SKM-1 (cell line): ENCODE measurements around the gene FNDC3A.
A peak's percentile ranks its signal among the peaks of the same experiment; 100 is the strongest.
"Not testable (repeated sequence)": the region's sequence is repeated elsewhere in the genome, so short reads cannot be mapped to it uniquely, and the experiment has no call there.

Source experiments
- DNase-seq: peaks from one replicate; lab custom pipeline; 2025; ENCODE audit not compliant: unreplicated experiment; lab: John Stamatoyannopoulos, UW

FNDC3A gene

DNA sequence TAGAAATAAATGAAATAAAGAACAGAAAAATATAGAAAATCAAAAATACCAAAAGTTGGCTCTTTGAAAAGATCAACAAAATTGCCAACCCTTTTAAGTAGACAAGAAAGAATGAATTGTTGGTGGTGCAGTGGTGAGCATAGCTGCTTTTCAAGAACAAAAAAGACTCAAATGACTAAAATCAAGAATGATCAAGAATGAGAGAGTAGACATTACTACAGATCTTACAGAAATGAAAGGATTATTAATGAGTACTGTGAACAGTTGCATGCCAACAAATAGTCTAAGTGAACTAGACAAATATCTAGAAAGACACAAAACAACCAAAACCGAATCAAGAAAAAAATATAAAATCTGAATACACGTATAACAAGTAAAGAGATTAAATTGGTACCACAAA lies 53.9 kb downstream of the FNDC3A start:
- no peak for DNase-seq

DNA sequence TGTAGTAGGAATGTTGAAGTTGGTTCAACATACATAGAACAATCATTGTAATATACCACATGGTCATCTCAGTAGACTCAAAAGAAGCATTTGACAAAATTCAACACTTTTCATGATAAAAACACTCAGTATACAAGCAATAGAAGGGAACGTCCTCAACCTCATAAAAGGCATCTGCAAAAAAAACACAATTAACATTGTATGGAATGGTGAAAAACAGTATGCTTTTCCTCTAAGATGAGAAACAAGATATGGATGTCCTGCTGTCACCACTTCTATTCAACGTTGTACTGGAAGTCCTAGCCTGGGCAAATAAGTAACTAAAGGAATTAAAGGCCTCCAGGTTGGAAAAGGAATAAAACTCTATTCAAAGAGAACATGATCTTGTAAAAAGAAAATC lies 54.5 kb downstream of the FNDC3A start:
- no peak for DNase-seq

GRCh38 chr13:49040872-49041271 lies 65.2 kb downstream of the FNDC3A start:
- DNase-seq: no peak

GRCh38 chr13:49042476-49042875 lies 66.8 kb downstream of the FNDC3A start:
- no peak for DNase-seq

DNA sequence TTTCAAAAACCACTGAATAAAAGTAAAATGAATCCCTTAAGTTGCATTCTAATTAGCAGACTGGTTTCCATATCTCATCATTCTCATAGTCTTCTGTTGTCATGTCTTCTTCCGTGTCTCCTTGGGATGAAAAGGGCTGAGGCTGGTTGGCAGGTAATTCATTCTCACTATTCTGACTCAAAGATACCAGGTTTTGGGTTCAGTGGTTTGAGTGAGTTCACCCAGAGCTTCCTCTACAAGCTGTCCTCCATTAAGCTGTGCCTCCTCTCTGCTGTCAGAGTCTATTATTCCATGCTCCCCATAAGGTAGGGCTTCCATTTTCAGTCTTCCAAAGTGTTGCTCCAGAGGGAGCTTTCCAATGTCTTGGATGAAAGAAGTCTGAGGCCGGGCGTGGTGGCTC lies 68.3 kb downstream of the FNDC3A start:
- DNase-seq: no peak

DNA sequence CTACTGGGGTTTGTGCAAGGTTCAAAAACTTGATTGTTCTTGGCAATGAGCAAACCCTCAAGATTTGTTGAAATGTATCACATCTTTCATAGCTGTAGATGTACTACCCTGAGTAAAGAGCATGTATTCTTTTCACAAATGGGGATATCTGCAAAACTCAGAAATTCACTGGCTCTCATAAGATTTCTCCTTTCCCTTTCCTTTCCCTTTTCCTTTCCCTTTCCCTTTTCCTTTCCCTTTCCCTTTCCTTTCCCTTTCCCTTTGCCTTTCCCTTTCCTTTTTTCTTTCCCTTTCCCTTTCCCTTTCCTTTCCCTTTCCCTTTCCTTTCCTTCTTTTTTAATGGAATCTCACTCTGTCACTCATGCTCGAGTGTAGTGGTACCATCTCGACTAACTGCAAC lies 69.1 kb downstream of the FNDC3A start:
- DNase-seq: no peak

DNA sequence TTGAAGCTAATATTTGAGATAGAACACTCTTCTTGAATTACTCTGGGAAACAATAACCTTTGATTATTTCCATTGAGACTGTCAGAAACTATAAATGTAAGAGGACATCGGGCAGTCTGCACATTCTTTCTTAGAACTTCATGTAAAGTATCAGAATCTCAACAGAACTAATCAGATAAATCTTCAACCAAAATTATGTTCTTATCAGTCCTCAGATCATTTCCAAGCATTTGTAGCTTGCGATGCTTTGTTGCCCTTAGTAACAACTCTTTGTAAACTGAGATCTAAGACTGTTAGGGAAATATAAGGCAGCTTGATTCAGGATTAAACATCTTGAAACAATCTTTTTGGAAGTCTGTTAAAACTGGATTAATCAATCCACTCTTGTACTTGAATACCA lies 70.3 kb downstream of the FNDC3A start:
- no peak for DNase-seq

GRCh38 chr13:49046519-49046918 lies 70.8 kb downstream of the FNDC3A start:
- DNase-seq: no peak

DNA sequence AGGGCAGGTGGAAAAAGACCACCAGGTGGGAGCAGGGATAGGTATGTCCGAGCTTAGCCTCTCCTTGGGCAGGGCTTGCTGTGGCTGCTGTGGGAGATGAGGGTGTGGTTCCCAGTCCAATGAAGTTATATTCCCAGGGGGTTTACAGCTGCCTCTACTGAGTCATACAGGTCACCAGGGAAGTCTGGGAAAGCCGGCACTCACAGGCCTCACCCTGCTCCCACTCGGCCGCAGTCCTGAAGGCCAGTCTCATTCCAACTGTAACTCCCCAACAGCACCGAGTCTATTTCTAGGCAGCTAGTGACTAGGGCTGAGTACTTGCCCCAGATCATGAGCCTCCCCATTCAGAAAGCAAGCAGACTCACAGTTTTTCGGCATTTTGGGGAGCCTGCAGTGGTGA lies 77.1 kb downstream of the FNDC3A start:
- no peak for DNase-seq

DNA sequence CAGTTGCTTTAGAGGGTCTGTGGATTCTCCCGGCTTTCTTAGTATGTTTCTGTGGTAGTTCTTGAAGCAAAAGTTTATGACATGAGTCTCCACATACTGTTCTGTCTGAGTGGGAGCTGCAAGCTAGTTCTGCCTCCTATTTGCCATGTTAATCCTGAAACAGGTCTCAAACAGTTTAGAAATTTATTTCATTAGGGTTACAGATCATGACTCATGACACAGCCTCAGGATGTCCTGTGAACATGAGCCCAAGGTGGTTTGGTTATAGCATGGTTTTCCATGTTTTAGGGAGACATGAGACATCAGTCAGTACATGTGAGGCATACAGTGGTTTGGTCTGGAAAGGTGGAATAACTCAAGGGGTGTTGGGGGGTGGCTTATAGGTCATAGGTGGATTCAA lies 77.5 kb downstream of the FNDC3A start:
- no peak for DNase-seq

- DNase-seq: no peak
Observed at GRCh38 chr13:49053906-49054305, 78.2 kb downstream of the FNDC3A start.

DNA sequence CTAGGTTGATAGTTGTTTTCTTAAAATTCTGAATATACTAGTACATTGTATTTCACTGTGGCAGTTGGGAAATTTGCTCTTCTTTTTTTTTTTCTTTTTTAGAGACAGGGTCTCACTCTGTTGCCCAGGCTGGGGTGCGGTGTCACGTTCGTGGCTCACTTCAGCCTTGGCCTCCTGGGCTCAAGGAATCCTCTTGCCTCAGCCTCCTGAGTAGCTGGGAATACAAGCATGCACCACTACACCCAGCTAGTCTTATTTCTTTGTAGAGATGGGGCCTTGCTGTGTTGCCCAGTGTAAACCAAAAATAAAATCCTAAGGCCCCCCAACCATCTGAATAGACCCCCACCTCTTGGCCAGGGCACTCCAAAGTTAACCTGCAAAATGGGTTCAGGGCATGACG lies 79.3 kb downstream of the FNDC3A start:
- no peak for DNase-seq

DNA sequence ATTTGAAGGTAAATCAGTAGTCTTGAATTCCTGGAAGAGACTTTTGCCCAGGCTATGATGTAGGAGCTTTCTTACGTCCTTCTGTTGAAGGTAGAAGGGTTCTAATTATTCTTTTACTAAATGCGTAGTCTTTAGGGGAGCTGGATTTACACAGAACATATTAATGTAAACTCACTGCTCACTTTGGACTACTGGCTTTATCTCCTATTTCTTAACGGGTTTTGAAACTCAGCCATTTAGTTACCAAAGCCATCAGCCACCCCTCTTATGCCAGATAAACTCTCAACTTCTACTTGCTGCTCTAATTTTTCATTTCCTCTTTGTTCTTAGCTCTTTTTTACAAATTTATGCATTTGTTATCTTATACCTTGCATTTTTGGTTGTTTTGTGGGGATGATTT lies 81.5 kb downstream of the FNDC3A start:
- DNase-seq: no peak

- DNase-seq: no peak
Observed at GRCh38 chr13:49058761-49059160, 83.0 kb downstream of the FNDC3A start.

- DNase-seq: no peak
Observed at GRCh38 chr13:49060678-49061387, 85.1 kb downstream of the FNDC3A start.

DNA sequence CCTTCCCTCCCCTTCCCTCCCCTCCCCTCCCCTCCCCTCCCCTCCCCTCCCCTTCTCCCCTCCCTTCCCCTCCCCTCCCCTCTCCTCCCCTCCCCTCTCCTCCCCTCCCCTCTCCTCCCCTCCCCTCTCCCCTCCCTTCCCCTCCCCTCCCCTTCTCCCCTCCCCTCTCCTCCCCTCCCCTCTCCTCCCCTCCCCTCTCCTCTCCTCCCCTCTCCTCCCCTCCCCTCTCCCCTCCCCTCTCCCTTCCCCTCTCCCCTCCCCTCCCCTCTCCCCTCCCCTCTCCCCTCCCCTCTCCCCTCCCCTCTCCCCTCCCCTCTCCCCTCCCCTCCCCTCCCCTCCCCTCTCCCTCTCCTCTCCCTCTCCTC lies 85.7 kb downstream of the FNDC3A start:
- DNase-seq: not testable (repeated sequence)

DNA sequence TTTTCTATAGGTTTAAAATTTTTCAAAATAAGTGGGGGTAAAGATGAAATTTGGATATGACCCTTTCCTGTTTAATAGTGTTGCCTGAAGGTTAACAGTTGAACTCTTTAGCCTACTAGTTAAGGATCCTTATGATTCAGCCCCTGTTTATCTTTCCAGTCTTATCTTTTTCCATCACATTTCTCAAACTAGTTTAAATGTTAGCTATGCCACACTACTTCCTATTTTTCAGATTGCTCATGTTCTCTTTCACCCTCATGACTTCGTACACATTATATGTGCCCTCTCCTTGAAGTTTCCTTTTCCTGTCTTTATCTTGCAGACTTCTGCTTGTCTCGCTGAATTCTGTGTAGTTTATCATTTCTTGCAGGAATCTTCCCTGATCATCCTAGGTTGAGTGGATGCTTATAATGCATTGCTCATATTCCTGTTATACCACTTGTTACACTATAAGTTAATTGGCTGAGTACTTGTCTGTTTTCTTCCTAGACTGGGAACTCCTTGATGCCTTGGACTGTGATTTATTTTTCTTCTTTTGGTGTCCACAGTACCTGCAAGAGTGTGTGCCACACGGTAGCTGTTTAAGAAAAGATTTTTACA lies 86.7 kb downstream of the FNDC3A start:
- peak; percentile 12 for DNase-seq

- DNase-seq: no peak
Observed at GRCh38 chr13:49063011-49063410, 87.3 kb downstream of the FNDC3A start.

DNA sequence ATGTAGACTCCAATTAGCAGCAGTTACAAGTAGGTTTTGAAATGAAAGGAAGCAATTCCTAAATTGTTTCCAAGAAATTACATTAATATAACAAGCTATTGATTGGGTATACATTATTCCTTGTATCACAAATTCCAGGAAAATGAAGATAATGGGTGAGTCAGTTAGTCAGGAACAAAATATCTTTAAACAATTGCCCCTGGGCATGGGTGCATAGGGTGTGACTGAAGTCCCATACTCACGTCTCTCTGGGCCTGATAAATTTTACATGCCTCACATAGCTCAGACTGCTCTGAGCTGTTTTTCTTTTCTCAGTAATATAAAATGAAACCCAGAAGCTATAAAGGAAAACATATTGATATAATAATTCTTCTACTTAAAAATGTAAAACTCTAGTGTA lies 87.8 kb downstream of the FNDC3A start:
- no peak for DNase-seq

GRCh38 chr13:49064476-49064875 lies 88.8 kb downstream of the FNDC3A start:
- DNase-seq: no peak

GRCh38 chr13:49066856-49067255 lies 91.1 kb downstream of the FNDC3A start:
- no peak for DNase-seq

DNA sequence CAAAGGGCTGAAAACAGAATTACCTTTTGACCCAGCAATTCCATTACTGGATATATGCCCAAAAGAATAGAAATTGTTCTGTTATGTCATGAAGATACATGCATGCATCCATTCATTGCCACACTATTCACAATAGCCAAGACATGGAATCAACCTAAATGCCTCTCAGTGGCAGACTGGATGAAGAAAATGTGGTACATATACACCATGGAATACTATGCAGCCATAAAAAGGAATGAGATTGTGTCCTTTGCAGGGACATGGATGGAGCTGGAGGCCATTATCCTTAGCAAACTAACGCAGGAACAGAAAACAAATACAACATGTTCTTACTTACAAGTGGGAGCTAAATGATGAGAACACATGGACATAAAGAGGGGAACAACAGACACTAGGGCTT lies 92.8 kb downstream of the FNDC3A start:
- DNase-seq: not testable (repeated sequence)

- not testable (repeated sequence) for DNase-seq
Observed at GRCh38 chr13:49070021-49070420, 94.3 kb downstream of the FNDC3A start.
